RWPE2 (cell line): ENCODE data around the gene ARHGEF2.

ENCODE experiments used
- ATAC-seq: fragments of 200-7000 bp; cut with Tn5 transposase; 3 replicates; pipeline ENCODE4 v1.9.1; 2021; ENCODE audit warnings: low read depth
- DNase-seq: peaks from one replicate; pipeline ENCODE4 v3.0.0-alpha.2; 2020; ENCODE audit warnings: low spot score
- H3K27ac ChIP-seq: fragments of 450-650 bp; 2 replicates; pipeline ENCODE4 v1.5.1; 2017; ENCODE audit warnings: mild to moderate bottlenecking; ENCODE audit not compliant: poor library complexity, severe bottlenecking
- H3K27me3 ChIP-seq: fragments of 250-450 bp; sonication (Bioruptor Pico); 2 replicates; pipeline ENCODE4 v1.5.1; 2021; ENCODE audit warnings: mild to moderate bottlenecking, moderate library complexity; ENCODE audit not compliant: insufficient read depth, poor library complexity, severe bottlenecking
- H3K36me3 ChIP-seq: fragments of 250-450 bp; sonication (Bioruptor Pico); 2 replicates; pipeline ENCODE4 v1.5.1; 2020; ENCODE audit warnings: low read depth, mild to moderate bottlenecking, moderate library complexity
- H3K4me1 ChIP-seq: fragments of 250-450 bp; sonication (Bioruptor Pico); 2 replicates; pipeline ENCODE4 v1.5.1; 2021; ENCODE audit warnings: mild to moderate bottlenecking, moderate library complexity; ENCODE audit not compliant: insufficient read depth, poor library complexity, severe bottlenecking
- H3K4me3 ChIP-seq: fragments of 250-450 bp; sonication (Bioruptor Pico); 2 replicates; pipeline ENCODE4 v1.5.1; 2021; ENCODE audit warnings: mild to moderate bottlenecking, moderate library complexity; ENCODE audit not compliant: severe bottlenecking
- H3K9me3 ChIP-seq: fragments of 250-450 bp; sonication (Bioruptor Pico); 2 replicates; pipeline ENCODE4 v1.5.1; 2021; ENCODE audit warnings: mild to moderate bottlenecking, moderate library complexity; ENCODE audit not compliant: severe bottlenecking
- TF ChIP-seq, protein P1 (sequence below): fragments of 450-650 bp; IDR thresholded peaks from one replicate; pipeline ENCODE4 v1.5.1; 2017; ENCODE audit warnings: mild to moderate bottlenecking, moderate library complexity; ENCODE audit not compliant: poor library complexity, severe bottlenecking

ARHGEF2 gene

DNA sequence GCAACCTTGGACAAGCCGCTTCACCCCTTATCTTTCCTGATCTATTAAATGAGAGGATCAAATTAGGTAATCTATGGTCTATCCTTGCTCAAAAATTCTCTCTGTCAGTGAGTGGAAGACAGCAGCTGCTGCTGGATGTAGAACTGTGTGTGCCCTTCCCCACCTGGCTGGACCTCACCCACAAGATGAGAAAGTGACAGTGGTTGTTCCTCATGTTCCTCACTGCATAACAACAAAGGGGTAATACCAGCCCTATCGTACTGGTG is 25.5 kb upstream of the ARHGEF2 start:
- Histone ChIP-seq H3K27me3 (no peaks in the 10 kb centered on the region), H3K36me3 (peaks cover 5% of the 10 kb centered on the region), H3K9me3 (no peaks in the 10 kb centered on the region), H3K27ac (peak overlapping the region; percentile 64), H3K4me3 (no peak overlapping the region), H3K4me1 (peaks cover 27% of the 10 kb centered on the region)
- TF ChIP-seq, protein P1, sequence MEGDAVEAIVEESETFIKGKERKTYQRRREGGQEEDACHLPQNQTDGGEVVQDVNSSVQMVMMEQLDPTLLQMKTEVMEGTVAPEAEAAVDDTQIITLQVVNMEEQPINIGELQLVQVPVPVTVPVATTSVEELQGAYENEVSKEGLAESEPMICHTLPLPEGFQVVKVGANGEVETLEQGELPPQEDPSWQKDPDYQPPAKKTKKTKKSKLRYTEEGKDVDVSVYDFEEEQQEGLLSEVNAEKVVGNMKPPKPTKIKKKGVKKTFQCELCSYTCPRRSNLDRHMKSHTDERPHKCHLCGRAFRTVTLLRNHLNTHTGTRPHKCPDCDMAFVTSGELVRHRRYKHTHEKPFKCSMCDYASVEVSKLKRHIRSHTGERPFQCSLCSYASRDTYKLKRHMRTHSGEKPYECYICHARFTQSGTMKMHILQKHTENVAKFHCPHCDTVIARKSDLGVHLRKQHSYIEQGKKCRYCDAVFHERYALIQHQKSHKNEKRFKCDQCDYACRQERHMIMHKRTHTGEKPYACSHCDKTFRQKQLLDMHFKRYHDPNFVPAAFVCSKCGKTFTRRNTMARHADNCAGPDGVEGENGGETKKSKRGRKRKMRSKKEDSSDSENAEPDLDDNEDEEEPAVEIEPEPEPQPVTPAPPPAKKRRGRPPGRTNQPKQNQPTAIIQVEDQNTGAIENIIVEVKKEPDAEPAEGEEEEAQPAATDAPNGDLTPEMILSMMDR, result no peak
- ATAC-seq, result peak; percentile 2; the same call in 2 of the 3 replicates
- no peak for DNase-seq

GRCh38 chr1:156002188-156002911 is 24.0 kb upstream of the ARHGEF2 start:
- peak overlapping the region; percentile 64 for H3K27ac ChIP-seq

DNA sequence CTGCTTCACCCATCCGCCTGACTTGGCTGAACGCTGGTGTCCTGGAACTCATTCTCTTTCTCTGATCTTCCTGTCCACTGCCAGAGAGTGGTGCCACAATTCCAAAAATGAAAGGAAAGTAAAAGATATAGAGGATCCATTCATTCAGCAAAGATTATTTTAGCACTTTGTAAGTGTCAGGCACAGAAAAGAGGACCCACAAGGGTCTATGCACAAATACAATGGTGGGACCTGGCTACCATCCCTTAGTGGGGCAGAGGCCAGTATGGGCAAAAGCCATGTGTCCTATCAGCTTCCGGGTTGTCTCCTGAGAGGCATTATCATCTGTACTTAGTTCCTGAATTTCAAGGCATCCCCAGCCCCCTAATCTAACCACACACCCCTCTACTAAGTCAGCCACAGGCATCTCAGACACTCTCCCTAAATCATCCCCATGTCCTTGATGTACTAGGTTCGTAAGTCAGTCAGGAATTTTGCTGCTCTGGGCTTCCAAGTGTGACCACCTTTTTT is 23.4 kb upstream of the ARHGEF2 start:
- DNase-seq (no peak), ATAC-seq (no peak)
- no peak overlapping the region for H3K4me3 ChIP-seq
- H3K9me3 ChIP-seq, result no peaks in the 10 kb centered on the region
- TF ChIP-seq, protein P1, result no peak
- peaks cover 27% of the 10 kb centered on the region for H3K4me1 ChIP-seq
- H3K27ac ChIP-seq, result peak overlapping the region; percentile 64
- no peaks in the 10 kb centered on the region for H3K36me3 ChIP-seq
- H3K27me3 ChIP-seq, result no peaks in the 10 kb centered on the region

More at GRCh38 chr1:156002188-156002911, 24.0 kb upstream of the ARHGEF2 start:
- no peak overlapping the region for H3K4me3 ChIP-seq
- DNase-seq, result no peak
- H3K4me1 ChIP-seq, result peaks cover 27% of the 10 kb centered on the region
- H3K9me3 ChIP-seq, result no peaks in the 10 kb centered on the region
- no peaks in the 10 kb centered on the region for H3K27me3 ChIP-seq
- TF ChIP-seq, protein P1, result no peak
- H3K36me3 ChIP-seq, result no peaks in the 10 kb centered on the region
- no peak for ATAC-seq

DNA sequence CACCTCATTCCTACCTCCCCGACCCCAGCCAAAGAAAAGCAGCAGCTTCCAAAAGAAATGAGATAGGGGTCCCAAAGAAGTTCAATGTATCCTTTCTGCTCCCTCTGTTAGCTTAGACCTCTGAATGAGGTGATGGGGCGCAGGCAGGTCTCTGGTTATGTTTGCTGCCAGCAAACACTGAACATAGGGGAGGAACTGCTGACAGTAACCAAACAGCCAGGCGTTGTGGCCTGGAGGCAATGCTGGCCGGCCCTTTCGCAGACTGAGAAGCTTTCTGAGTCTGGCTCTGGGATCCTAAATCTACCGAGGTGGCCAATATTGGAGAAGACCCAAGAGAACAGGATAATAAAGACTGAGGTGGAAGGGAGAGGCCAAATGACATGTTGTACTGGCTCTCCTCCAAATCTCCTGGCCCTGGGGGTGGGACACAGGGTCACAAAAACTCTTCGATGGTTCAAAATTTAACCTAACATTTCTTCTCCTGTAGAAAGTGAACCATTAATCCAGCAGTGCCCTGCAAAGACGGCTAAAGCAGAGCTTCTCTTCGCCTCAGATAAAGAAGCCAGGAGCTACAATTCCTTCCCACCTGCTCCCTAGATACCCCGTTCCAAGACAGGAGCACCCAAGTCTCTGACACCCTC is 22.8 kb upstream of the ARHGEF2 start:
- Histone ChIP-seq H3K4me3 (no peak overlapping the region), H3K36me3 (no peaks in the 10 kb centered on the region), H3K27ac (peak overlapping the region; percentile 64), H3K9me3 (no peaks in the 10 kb centered on the region), H3K27me3 (no peaks in the 10 kb centered on the region), H3K4me1 (peaks cover 27% of the 10 kb centered on the region)
- ATAC-seq (no peak), DNase-seq (no peak)
- TF ChIP-seq, protein P1, result no peak

GRCh38 chr1:155999964-156000363 is 21.6 kb upstream of the ARHGEF2 start:
- Histone ChIP-seq H3K36me3 (no peaks in the 10 kb centered on the region), H3K27me3 (no peaks in the 10 kb centered on the region), H3K9me3 (no peaks in the 10 kb centered on the region), H3K4me1 (peaks cover 27% of the 10 kb centered on the region), H3K4me3 (no peak overlapping the region), H3K27ac (no peak overlapping the region)
- ATAC-seq (no peak), DNase-seq (no peak)
- TF ChIP-seq, protein P1, result no peak
